ENCODE data around the gene DCTN3. TPM values are rescaled to one million over a fixed set of nuclear protein-coding genes. Genes with fewer than 3 reads are reported as not detected.

The DCTN3 gene
- total and polyA plus RNA-seq, 9 of the 15 experiments (the other 6 are each of a cell fraction or from before 2014, with no cell fraction given): 11.0 to 51.0 (median 41.9) TPM

DNA sequence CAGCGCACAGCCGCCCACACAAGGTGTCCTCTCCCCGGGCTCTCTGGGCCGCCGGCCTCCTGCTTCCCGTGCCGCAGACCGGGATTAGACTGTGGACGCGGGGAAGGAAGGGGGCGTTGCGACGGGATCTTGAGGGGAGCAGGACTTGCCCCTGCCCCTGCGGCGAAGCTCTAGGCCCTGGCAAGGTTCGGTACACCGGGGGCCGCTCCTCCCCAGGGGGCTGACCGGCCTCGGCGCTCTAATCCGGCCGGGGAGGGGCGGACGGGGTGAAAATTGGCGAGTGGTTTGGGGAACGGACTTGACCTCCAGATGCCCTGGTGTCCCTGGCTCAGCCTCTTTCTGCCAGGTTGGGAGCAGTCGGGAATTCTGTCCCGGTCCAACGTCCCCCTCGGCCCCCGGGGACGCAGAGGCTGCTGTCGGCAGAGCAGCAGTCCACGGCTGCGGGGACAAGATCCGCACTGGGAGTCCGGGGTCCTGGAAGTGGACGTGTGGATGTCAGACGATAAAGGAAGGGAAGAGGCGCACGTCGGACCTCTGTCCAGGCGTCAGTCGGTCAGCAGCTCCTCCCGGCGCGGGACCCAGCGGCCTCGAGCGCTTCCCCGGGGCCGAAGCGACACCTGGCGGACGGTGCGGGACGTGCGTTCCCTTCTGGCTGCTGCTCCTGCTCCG is 28.9 kb downstream of the DCTN3 start (continued):
- no peak for TF ChIP-seq CBX8 (IDR thresholded peaks at IDR 0.05; ENCODE audit: borderline replicate concordance, extremely low read depth, low read depth, low read length, poor library complexity, severe bottlenecking)
- TF ChIP-seq, protein P1, sequence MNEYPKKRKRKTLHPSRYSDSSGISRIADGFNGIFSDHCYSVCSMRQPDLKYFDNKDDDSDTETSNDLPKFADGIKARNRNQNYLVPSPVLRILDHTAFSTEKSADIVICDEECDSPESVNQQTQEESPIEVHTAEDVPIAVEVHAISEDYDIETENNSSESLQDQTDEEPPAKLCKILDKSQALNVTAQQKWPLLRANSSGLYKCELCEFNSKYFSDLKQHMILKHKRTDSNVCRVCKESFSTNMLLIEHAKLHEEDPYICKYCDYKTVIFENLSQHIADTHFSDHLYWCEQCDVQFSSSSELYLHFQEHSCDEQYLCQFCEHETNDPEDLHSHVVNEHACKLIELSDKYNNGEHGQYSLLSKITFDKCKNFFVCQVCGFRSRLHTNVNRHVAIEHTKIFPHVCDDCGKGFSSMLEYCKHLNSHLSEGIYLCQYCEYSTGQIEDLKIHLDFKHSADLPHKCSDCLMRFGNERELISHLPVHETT (CRISPR knock-in tag; conservative IDR thresholded peaks at IDR 0.05 in 1 of 2, IDR thresholded peaks at IDR 0.05 in 1 of 2): no peak
- no peak for TF ChIP-seq NR3C1 (CRISPR knock-in tag; IDR thresholded peaks at IDR 0.05)
- TF ChIP-seq, protein P2, sequence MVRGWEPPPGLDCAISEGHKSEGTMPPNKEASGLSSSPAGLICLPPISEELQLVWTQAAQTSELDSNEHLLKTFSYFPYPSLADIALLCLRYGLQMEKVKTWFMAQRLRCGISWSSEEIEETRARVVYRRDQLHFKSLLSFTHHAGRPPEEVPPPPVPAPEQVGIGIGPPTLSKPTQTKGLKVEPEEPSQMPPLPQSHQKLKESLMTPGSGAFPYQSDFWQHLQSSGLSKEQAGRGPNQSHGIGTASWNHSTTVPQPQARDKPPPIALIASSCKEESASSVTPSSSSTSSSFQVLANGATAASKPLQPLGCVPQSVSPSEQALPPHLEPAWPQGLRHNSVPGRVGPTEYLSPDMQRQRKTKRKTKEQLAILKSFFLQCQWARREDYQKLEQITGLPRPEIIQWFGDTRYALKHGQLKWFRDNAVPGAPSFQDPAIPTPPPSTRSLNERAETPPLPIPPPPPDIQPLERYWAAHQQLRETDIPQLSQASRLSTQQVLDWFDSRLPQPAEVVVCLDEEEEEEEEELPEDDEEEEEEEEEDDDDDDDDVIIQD (CRISPR knock-in tag; IDR thresholded peaks at IDR 0.05): no peak
- TF ChIP-seq, protein P3, sequence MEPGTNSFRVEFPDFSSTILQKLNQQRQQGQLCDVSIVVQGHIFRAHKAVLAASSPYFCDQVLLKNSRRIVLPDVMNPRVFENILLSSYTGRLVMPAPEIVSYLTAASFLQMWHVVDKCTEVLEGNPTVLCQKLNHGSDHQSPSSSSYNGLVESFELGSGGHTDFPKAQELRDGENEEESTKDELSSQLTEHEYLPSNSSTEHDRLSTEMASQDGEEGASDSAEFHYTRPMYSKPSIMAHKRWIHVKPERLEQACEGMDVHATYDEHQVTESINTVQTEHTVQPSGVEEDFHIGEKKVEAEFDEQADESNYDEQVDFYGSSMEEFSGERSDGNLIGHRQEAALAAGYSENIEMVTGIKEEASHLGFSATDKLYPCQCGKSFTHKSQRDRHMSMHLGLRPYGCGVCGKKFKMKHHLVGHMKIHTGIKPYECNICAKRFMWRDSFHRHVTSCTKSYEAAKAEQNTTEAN (CRISPR knock-in tag; IDR thresholded peaks at IDR 0.05): no peak
- 0 out of 4 replicates have a peak, but pooled peaks of 1 of the 2 experiments have one; percentile 14 for TF ChIP-seq MAZ (CRISPR knock-in tag; conservative IDR thresholded peaks at IDR 0.05 in 1 of 2, IDR thresholded peaks at IDR 0.05 in 1 of 2)
- TF ChIP-seq BRF1 (IDR thresholded peaks at IDR 0.05; ENCODE audit: borderline replicate concordance, extremely low read depth, insufficient read length): no peak
- 0 out of 2 replicates have a peak, but pooled peaks have one; percentile 9 for TF ChIP-seq THAP12 (CRISPR knock-in tag; IDR thresholded peaks at IDR 0.05)
- TF ChIP-seq RB1 (IDR thresholded peaks at IDR 0.05; ENCODE audit: low read depth): peak; percentile 87

Measured in K562 (cell line).